Caco-2 (cell line): ENCODE data around the gene BPGM. TPM values are rescaled to one million over a fixed set of nuclear protein-coding genes. Genes with fewer than 3 reads are reported as not detected.

Experiments used
- BruUV-seq: library from RNA; stranded (reverse); fragments of 400-500 nt; replicated peaks from 2 replicates; lab custom pipeline; 2021; lab: Mats Ljungman, UMichigan
- CTCF ChIA-PET: fragments of 300-600 bp; sonication (Branson Sonifier 250); formaldehyde crosslinking; loops from one replicate; lab custom pipeline; 2022; ENCODE audit warnings: antibody characterized with exemption; lab: Charles Lee
- POLR2A ChIA-PET: fragments of 300-600 bp; sonication (Branson Sonifier 250); formaldehyde crosslinking; loops from one replicate; lab custom pipeline; 2022; ENCODE audit warnings: antibody characterized with exemption; lab: Charles Lee
- DNase-seq, 2 experiments: peaks; one replicate each; pipeline versions ENCODE4 v3.0.0 to v3.0.0-alpha.2; 2020 to 2022
- H3K27me3 ChIP-seq: replicated peaks from 2 replicates; pipeline ENCODE4 v1.6.0; 2011; ENCODE audit warnings: low read length; ENCODE audit not compliant: control insufficient read depth, insufficient read depth
- H3K36me3 ChIP-seq: 2 replicates; pipeline ENCODE4 v1.5.1; 2011; ENCODE audit warnings: low read length; ENCODE audit not compliant: control insufficient read depth, insufficient read depth
- H3K4me1 ChIP-seq: fragments of 250-450 bp; sonication (Bioruptor Pico); 2 replicates; pipeline ENCODE4 v1.5.1; 2020; ENCODE audit warnings: mild to moderate bottlenecking
- H3K4me3 ChIP-seq: 2 replicates; pipeline ENCODE4 v1.5.1; 2011; ENCODE audit warnings: low read depth, mild to moderate bottlenecking, control low read depth, low read length
- H3K9me3 ChIP-seq: fragments of 250-450 bp; sonication (Bioruptor Pico); 2 replicates; pipeline ENCODE4 v1.5.1; 2020; ENCODE audit warnings: mild to moderate bottlenecking, moderate library complexity
- H3K27ac Mint-ChIP-seq: one replicate; pipeline ENCODE4 v1.8.0; 2022; ENCODE audit warnings: mixed read lengths; ENCODE audit not compliant: unreplicated experiment
- H3K27me3 Mint-ChIP-seq: one replicate; pipeline ENCODE4 v1.8.0; 2022; ENCODE audit warnings: mixed read lengths; ENCODE audit not compliant: insufficient read depth, unreplicated experiment
- H3K36me3 Mint-ChIP-seq: one replicate; pipeline ENCODE4 v1.8.0; 2022; ENCODE audit warnings: mild to moderate bottlenecking, mixed read lengths; ENCODE audit not compliant: insufficient read depth, unreplicated experiment
- H3K4me1 Mint-ChIP-seq: one replicate; pipeline ENCODE4 v1.8.0; 2022; ENCODE audit warnings: low read depth, mixed read lengths; ENCODE audit not compliant: unreplicated experiment
- H3K4me3 Mint-ChIP-seq: one replicate; pipeline ENCODE4 v1.8.0; 2022; ENCODE audit warnings: mild to moderate bottlenecking, moderate library complexity, mixed read lengths; ENCODE audit not compliant: unreplicated experiment
- H3K9me3 Mint-ChIP-seq: one replicate; pipeline ENCODE4 v1.8.0; 2022; ENCODE audit warnings: mixed read lengths; ENCODE audit not compliant: unreplicated experiment
- intact Hi-C: fragments of 100-400 bp; cut with micrococcal nuclease; formaldehyde crosslinking; loops from one replicate; pipeline ENCODE4 v1.10.0; 2022; ENCODE audit not compliant: unreplicated experiment
- total RNA-seq: library from RNA; stranded (reverse); gene quantifications from 2 replicates; pipeline ENCODE4 v1.2.3, GENCODE V29; 2022
- TF ChIP-seq, protein P1 (sequence below), 2 experiments: fragments of 200-600 bp in 1 of 2; IDR thresholded peaks; 1 replicate in 1 of 2; 2 replicates in 1 of 2; pipeline versions ENCODE4 v1.5.1 to v1.8.0; 2011 to 2022; ENCODE audit warnings: antibody characterized with exemption in 1 of 2, control low read depth in 1 of 2, inconsistent platforms in 1 of 2, low read depth in 1 of 2, low read length in 1 of 2, mild to moderate bottlenecking in 1 of 2, moderate library complexity in 1 of 2; ENCODE audit not compliant: insufficient read depth in 1 of 2, severe bottlenecking in 1 of 2, unreplicated experiment in 1 of 2

BPGM gene
- total RNA-seq, 1 experiment from 2014 or later, result 8.1 TPM

DNA sequence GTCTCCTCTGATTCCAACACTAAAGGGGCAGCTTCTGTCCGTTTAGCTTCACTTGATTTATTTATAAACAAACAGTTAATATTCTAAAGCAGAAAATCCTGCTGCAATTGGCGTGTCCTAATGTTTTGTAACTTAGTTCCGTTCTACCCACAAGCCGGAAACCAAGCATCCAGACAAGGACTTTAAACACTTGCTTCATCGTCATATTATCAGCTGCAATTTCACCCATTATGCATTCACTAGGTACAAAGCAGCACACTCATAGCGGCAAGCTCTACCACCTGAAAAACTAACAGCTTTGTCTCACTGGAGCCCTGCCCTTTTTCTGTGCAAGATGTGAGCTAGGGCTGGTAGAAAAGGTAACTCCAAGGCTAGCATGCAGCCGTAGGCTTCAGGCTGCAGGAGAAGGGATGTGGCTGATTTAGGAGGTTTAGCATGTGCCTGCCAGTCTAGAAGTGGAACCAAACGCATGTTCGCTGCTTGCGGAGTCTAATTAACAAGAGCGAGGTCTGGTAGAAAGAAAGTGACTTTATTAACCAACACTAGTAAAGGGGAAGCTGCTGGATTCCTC, 43.7 kb upstream of the BPGM start:
- no peaks in the 10 kb centered on the region for H3K36me3 Mint-ChIP-seq
- Histone ChIP-seq H3K27me3 (no peaks in the 10 kb centered on the region; the same call in 1 of the 2 replicates), H3K36me3 (no peaks in the 10 kb centered on the region), H3K4me3 (no peak overlapping the region), H3K4me1 (peaks cover 7% of the 10 kb centered on the region; the same call in 1 of the 2 replicates), H3K9me3 (peaks cover 4% of the 10 kb centered on the region; the same call in 1 of the 2 replicates)
- BruUV-seq, result no TSS peak
- ChIA-PET POLR2A (no interaction called here), CTCF (interaction anchor here (1.3 kb wide), 2 partner anchors 89 to 170 kb away, joined by 4 to 8 read pairs; no protein-coding TSS in a partner anchor)
- H3K27ac Mint-ChIP-seq, result no peak overlapping the region
- intact Hi-C loops, result no loop called here
- TF ChIP-seq, protein P1, sequence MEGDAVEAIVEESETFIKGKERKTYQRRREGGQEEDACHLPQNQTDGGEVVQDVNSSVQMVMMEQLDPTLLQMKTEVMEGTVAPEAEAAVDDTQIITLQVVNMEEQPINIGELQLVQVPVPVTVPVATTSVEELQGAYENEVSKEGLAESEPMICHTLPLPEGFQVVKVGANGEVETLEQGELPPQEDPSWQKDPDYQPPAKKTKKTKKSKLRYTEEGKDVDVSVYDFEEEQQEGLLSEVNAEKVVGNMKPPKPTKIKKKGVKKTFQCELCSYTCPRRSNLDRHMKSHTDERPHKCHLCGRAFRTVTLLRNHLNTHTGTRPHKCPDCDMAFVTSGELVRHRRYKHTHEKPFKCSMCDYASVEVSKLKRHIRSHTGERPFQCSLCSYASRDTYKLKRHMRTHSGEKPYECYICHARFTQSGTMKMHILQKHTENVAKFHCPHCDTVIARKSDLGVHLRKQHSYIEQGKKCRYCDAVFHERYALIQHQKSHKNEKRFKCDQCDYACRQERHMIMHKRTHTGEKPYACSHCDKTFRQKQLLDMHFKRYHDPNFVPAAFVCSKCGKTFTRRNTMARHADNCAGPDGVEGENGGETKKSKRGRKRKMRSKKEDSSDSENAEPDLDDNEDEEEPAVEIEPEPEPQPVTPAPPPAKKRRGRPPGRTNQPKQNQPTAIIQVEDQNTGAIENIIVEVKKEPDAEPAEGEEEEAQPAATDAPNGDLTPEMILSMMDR (IDR thresholded peaks at IDR 0.05; ENCODE audit: insufficient read depth in 1 of 2, low read depth in 1 of 2, low read length in 1 of 2, severe bottlenecking in 1 of 2, unreplicated experiment in 1 of 2), result no peak
- H3K4me3 Mint-ChIP-seq, result no peak overlapping the region
- H3K4me1 Mint-ChIP-seq, result peaks cover 7% of the 10 kb centered on the region
- H3K27me3 Mint-ChIP-seq, result peaks cover 10% of the 10 kb centered on the region
- no peak for DNase-seq
- peaks cover 11% of the 10 kb centered on the region for H3K9me3 Mint-ChIP-seq

DNA sequence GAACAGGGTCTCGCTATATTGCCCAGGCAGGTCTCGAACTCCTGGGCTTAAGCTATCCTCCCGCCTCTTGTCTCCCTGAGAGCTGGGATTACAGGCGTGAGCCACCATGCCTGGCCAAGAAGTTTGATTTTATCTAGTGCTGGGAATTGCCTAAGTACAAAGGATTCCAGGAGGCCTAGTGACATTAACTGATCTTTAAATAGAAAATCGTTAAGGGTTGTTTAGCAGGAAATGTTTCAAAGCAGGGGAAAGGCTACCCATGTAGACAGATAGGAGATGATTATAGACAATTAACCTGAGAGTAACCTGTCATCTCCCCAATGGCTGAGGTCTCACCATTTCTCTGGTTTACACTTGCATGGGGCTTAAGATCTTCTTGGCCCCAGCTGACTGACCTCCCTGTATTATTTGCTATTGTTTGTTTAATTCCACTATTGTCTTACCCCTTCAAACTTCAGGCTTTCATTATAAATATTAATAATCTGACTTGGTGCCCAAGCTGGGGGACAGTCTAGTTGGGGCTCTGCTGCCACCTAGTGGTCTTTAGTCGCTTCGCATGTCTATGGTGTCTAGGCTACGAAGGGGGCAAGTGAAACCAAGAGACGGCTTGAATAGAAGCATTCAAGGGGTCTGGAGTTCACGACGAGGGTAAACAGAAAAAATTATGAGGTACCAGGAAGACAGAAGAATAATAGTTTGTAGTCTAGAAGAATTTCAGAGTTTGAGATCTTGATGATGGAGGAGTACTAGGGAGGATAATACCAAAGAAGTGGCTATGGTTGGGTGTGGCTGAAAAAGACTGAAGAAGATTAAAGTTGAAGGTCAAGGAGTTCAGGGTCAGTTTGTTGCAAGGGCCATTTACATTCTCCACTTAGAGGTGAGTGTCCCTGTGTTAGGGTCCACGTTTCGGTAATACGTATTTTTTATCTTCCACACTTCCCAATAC, 40.4 kb upstream of the BPGM start:
- Mint-ChIP-seq H3K9me3 (no peaks in the 10 kb centered on the region), H3K36me3 (no peaks in the 10 kb centered on the region), H3K4me1 (peaks cover 7% of the 10 kb centered on the region), H3K4me3 (no peak overlapping the region), H3K27me3 (peaks cover 7% of the 10 kb centered on the region), H3K27ac (no peak overlapping the region)
- Histone ChIP-seq H3K36me3 (no peaks in the 10 kb centered on the region), H3K4me3 (no peak overlapping the region), H3K27me3 (peaks cover under 1% of the 10 kb centered on the region), H3K4me1 (peaks cover 7% of the 10 kb centered on the region; the same call in 1 of the 2 replicates), H3K9me3 (no peaks in the 10 kb centered on the region)
- POLR2A ChIA-PET, result no interaction called here
- CTCF ChIA-PET, result interaction anchor here (1.9 kb wide), 1 partner anchor 174 kb away, joined by 15 read pairs; no protein-coding TSS in a partner anchor
- intact Hi-C loops, result loop anchor here (1.0 kb wide), 3 partner anchors 59 to 174 kb away; no protein-coding TSS in a partner anchor
- TF ChIP-seq, protein P1 (IDR thresholded peaks at IDR 0.05; ENCODE audit: insufficient read depth in 1 of 2, low read depth in 1 of 2, low read length in 1 of 2, severe bottlenecking in 1 of 2, unreplicated experiment in 1 of 2), result peak; percentile 90 to 91
- DNase-seq, result peak; percentile 47 to 59
- no TSS peak for BruUV-seq

DNA sequence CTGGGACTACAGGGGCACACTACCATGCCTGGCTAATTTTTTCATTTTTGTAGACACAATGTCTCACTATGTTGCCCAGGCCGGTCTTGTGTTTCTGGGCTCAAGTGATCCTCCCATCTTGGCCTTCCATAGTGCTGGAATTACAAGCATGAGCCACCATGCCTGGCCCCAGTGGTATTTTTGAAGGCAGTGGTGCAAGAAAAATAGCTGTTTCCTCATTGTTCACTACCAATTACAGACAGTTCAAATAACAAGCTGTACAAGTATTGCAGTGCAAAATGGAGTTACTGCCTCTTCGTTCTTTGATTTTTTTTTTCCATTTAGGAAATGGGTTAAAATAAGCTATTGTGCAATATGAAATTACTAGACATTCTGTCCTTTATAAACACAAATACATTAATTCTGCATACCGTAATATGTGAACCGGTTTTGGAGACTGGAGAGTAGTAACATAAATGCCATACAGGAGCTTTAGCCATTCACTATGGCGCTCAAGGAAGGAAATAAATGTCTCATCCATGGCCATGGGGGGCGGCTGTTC, 35.0 kb upstream of the BPGM start:
- H3K27me3 Mint-ChIP-seq, result peaks cover 10% of the 10 kb centered on the region
- no peak overlapping the region for H3K27ac Mint-ChIP-seq
- POLR2A ChIA-PET, result no interaction called here
- intact Hi-C loops, result no loop called here
- no peak overlapping the region for H3K4me3 ChIP-seq
- H3K36me3 Mint-ChIP-seq, result no peaks in the 10 kb centered on the region
- CTCF ChIA-PET, result no interaction called here
- no TSS peak for BruUV-seq
- no peak overlapping the region for H3K4me3 Mint-ChIP-seq
- peaks cover under 1% of the 10 kb centered on the region for H3K4me1 Mint-ChIP-seq
- no peak for DNase-seq
- H3K27me3 ChIP-seq, result peaks cover 2% of the 10 kb centered on the region
- no peaks in the 10 kb centered on the region for H3K9me3 ChIP-seq
- H3K4me1 ChIP-seq, result peaks cover under 1% of the 10 kb centered on the region; the same call in 1 of the 2 replicates
- H3K36me3 ChIP-seq, result no peaks in the 10 kb centered on the region
- TF ChIP-seq, protein P1 (IDR thresholded peaks at IDR 0.05; ENCODE audit: insufficient read depth in 1 of 2, low read depth in 1 of 2, low read length in 1 of 2, severe bottlenecking in 1 of 2, unreplicated experiment in 1 of 2), result no peak
- peaks cover 10% of the 10 kb centered on the region for H3K9me3 Mint-ChIP-seq
